GM19240 (cell line): ENCODE results near the gene EID2.

ENCODE experiments used
- DNase-seq: peaks from one replicate; pipeline ENCODE4 v3.0.0; 2011; ENCODE audit warnings: low spot score; ENCODE audit not compliant: insufficient read length

Gene EID2, protein sequence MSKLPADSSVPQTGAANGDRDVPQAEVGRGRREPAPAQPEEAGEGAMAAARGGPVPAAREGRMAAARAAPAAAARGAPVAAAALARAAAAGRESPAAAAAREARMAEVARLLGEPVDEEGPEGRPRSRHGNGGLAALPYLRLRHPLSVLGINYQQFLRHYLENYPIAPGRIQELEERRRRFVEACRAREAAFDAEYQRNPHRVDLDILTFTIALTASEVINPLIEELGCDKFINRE

DNA sequence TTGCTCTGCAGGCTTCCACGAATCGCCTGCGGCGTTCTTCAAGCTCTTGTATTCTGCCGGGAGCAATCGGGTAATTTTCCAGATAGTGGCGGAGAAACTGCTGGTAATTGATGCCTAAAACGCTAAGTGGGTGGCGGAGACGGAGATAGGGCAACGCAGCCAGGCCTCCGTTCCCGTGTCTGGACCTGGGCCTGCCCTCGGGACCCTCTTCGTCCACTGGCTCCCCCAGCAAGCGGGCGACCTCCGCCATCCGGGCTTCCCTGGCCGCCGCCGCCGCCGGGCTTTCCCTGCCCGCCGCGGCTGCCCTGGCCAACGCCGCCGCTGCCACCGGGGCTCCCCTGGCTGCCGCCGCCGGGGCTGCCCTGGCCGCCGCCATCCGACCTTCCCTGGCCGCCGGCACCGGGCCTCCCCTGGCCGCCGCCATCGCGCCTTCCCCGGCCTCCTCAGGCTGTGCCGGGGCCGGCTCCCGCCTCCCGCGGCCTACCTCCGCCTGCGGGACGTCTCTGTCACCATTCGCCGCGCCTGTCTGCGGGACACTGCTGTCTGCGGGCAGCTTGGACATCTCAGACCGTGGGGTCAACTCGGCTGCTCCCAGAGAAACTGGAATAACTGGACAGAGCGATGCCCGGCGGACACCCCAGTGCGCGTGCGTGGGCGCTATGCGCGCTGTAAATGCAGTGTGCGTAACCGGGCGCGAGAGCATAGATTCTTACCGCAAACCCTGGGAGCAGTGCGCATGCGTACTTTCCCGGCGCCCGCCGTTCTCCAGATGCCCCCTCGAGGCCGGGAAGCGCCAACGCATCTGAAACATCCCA, at the start of gene EID2:
Gene EID2, minus strand, starts transcription at position 644 of the 815 bp plus-strand sequence. Its CDS starts 82 bp downstream, at position 562.
- peak; percentile 78 for DNase-seq

DNA sequence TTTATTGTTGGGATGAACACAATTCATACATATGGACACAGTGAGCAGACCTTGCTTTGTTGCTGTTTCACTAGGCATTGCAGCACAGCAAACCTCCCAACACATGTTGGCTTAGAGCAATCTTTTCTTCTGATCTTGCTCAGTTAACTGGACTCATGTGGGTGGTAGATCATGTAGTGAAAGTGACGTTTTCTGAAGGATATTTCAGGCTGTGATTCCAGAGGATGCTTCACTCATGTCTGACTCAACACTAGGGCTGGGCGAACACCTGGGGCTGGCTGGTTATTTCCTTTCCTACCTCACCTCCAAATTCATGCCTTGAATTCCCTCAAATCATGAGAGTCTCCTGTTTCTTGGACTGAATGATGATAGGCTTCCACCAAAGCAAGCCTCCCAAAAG, 48.1 kb upstream of the EID2 start:
- DNase-seq: no peak

DNA sequence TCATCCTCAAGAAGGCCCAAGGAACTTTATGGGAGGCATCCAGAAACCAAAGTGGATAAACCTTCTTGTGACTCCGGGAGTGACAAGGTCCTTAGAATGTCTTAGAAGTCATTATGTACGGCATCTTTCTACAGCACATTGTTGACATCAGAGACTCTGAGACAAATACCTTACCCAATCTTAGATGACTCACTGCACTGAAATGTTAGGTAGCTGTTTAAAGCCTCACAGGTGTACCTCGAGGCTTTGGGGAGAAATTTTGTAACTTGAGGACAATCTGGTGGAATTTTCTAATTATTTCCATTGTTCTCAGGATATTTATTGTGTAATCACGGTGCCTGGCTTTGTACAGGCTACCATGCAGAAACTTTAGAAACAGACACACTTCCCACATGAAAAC, 47.5 kb upstream of the EID2 start:
- no peak for DNase-seq

DNA sequence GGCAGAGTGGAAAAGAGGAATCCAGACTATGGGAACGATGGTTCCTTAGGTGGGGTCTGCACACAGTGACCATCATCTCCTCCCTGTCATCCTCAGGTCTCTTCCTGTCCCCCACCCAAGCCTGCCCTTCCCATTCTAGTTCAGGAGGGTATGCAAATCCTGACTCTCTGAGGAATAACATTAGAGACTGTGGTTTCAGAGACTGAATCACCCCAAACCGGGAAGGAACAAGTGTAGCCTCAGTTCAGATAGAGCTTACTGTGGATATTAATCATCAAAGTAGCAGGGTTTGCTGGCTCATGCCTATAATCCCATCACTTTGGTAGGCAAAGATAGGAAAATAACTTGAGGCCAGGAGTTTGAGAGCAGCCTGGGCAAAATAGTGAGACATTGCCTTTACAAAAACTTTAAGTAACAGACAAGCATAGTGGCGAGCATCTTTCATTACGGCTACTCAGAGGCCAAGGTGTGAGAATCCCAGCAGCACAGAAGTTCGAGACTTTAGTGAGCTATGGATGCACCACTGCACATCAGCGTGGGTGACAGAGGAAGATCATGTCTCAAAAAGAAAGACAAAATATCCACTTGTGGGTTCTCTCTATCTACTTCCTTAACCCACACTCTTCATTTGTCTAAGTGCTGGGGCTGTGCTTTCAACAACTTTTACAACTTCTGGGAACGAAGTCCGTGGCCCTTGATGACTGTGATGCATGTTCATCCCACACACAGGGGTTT, 43.1 kb upstream of the EID2 start:
- DNase-seq: no peak

DNA sequence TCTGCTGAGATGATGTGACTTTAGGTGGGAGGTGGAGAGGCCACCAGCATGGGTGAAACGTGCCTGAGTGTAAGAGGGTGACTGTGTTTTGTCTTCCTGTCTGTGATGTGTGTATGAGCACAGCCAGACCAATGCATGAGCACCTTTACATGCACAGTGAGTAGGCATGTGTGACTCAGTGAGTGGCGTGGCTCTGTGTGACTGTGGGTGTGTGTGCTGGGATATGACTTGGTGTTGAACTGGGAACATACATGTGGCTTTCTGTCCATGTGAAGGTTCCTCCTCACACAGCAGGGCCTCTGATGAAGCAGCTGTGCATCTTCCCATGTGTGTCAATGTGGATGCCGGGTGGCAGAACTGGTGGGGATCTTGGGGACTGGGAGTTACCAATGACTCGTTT, 42.5 kb upstream of the EID2 start:
- no peak for DNase-seq

DNA sequence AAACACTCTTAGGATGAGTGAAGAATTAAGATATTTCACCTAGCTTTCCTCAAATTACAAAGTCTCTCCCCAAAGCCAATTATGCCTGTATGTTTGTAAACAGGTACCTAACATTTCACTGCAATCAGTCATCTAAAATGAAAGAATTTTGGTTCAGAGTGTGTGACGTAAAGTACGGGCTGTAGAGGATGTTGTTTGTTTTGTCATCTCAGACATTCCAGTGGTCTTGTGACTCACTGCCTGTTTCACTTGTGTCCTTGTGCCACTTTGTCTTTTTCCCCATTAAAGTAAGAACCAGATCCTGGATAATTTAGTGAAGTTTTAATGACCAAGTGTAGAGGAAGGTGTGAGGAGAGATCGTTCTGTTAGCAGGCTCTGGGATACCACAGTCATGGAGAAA, 28.6 kb upstream of the EID2 start:
- DNase-seq: no peak

DNA sequence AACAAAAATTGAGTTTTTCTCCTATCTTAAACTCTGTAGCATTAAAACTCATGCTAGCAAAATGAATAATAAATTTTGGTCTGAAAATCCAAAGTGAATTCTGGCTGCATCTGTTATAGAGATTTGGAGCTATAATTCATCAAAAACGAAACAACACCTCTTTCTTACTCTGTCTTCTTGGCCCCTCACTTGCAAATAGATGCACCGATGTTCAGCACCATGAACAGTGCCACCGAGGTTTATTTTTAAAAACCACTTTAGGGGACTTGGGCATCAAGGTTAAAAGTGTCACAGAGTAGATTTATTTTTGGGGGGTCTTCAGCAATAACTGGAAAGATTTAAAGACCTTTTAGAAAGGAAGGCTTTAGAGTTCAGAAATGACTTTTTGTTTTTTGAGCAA, 26.1 kb upstream of the EID2 start:
- DNase-seq: no peak

DNA sequence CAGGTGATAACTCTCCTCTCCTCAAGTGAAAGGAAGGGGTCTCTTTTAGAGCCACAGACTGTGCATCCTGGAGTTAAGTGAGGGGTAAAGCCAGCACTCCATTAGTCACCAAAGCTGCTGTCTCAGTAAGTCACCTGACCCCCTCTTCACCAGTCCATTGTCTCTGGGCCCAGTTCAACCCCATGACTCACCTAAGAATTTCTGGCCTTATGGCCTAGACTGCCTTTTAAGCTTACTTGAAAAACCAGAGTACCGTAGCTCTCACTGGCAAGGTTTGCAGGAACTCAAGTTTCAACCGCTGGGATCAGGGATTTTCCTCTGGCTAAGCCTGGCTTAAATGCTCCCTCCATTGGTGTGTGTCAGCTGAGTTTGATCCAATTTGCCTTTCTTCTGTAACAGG, 23.4 kb upstream of the EID2 start:
- DNase-seq: no peak

DNA sequence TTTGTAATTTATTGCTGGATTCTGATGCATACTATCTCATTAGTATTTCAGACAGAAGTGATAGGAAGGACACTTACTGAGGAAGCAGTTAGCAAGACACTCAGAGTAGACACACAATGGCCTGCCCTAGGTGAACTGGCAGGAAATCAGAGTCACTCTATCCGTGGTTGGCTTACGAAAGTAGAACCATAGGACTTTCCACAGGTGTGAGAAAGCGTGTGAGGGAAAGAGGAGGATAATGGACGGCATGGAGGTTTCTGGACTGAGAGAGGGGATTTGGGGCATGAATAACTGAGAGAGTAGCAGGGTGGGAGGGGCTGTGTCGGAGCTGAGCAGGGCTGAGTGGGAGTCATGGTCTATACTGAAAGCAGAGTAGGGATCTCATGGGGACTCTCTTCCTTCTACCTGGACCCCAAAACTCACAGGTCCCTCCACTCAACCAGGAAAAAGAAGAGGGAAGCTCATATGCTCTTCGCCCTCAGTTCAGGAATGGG, 18.7 kb upstream of the EID2 start:
- no peak for DNase-seq

DNA sequence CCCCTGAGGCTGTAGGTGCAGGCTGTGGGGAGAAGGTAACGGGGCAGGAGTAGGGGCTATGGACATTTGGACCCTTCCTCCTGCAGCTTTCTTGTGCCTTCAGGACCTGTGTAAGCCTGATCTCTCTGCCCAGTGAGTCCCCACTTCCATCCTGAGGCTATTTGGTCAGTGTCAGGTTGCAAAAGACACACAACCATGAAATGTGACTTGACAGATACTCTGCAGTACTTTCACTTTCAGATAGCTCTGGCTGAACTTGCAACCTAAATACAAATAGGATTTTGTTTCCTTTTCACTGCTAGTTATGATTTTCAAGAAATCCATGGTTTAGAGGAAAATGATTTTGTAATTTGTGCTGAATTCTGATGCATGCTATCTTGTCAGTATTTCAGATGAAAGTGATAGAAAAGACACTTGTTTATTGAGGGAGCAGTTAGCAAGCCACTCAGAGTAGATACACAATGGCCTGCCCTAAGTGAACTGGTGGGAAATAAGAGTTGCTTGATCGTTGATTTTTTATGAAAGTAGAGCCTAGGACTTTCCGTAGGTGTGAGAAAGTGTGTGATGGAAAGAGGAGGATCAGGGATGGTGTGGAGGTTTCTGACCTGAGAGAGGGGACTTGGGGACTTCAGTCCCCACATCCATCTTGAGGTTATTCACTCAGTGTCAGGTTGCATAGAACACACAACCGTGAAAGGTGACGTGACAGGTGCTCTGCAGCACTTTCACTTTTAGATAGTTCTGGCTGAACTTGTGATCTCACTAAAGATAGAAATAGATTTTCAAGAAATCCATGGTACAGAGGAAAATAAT, 18.1 kb upstream of the EID2 start:
- peak; percentile 28 for DNase-seq

DNA sequence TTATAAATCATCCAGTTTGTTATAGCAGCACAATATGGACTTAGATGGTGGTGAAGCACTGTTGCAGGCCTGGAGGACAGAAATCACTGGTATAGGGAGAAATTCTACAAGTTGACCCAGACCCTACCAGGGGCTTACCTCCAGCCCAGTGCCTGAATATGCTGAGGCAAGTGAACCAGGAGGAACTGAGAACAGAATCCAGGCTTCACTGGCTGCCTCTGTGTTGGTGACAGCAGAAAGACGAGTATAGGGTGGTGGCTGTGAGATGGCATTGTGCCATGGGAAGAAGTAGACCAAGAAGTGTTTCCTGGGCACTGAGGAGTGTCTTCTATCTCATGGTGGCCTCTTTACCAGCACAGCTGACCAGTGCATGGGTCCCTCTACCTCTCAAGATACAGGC, 15.9 kb upstream of the EID2 start:
- no peak for DNase-seq

DNA sequence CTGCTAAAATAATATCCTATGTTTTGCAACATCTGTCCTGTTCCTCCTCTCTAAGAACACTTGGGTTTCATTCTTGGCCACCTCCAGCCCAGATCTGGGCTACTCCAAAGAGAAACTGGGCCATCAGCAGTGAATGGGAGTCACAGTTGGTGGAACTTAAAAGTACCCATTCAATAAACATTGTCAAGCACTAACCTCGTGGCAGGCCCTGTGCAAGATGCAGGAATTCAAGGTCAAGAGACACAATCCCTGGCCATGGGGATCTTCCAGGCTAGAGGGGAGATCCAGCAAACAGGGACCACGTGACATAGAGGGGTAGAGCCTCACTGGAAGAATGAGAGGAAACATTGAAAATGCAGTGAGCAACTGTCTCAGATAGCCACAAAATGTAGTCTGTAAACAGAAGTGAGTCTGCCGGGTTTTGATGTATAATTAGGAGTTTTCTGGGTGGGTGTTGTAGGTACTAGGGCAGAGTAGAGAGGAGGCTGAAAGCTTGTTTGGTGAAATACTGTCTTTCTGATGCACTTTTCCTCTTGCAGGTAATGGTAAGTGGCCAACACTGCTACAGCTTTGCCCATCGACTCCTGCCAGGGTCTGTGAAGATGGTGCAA, 14.8 kb upstream of the EID2 start:
- no peak for DNase-seq

DNA sequence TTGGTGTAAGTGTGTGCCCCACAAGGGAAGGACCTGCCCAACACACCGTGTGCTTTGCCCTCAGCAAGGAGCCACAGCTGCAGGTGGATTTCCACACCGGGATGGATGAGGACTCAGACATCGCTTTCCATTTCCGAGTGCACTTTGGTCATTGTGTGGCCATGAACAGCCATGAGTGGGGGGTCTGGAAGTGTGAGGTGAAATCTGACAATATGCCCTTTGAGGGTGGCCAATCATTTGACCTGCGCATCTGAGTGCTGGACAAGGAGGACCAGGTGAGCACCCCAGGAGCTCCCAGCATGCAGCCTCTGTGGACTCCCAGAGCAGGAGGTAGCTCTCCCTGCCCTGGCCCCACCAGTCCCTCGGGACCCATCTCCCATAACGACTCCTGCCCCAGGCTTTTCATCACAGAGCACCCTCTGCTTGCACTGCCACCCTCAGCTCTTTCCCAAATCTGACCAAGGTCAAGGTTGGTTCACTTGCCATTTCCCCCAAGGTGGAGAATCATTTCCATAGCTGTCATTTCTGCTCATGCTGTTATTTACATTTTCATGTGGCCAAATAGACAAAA, 13.2 kb upstream of the EID2 start:
- DNase-seq: no peak

DNA sequence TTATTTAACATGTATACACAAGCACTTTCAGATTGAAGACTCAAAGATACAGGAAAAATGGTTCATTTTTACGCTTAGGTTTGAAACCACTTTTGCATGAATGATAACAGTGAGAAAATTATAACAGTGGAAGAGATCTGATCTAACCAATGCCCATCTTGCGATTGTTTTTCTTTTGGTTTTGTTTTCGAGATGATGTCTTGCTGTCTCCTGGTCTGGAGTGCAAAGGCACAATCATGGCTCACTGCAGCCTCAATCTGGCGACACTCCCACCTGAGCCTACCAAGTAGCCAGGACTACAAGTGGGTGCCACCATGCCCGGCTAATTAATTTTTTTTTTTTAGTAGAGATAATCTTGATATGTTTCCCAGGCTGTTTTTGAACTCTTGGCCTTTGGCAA, 10.2 kb upstream of the EID2 start:
- no peak for DNase-seq

DNA sequence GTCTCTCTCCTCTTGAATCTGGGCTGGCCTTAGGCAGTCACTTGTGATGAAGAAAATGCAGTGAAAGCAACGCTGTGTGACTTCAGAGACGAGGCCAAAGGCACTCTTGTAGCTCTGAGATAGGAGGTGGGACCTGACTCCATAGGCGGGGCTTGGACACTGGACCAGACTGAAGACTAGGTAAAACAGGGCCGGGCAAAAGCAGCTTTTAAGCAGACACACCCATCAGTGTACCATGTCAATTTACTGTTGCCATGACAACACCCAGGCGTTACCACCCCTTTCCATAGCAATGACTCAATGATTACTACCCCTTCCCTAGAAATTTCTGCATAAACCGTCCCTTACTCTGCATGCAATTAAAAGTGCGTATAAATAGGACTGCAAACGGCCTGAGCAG, 6.6 kb upstream of the EID2 start:
- no peak for DNase-seq

DNA sequence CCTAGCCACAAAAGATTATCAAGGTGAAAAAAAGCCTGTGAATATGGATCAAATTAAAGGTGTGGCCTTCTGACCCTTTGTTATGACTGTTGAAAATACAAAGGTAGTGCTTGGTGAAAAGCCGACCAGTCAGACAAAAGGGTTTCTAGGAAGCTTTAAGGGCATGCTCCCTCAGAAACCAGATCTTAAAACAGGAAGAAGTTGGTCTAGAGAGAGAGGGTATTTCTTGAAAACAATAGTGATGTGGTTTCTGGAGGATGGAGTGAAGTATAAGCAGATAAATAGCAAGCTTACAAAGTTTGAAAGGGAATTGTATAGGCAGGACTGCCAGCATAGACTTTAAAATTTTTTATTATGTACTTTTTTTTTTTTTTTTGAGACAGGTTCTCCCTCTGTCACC, 5.0 kb upstream of the EID2 start:
- no peak for DNase-seq

DNA sequence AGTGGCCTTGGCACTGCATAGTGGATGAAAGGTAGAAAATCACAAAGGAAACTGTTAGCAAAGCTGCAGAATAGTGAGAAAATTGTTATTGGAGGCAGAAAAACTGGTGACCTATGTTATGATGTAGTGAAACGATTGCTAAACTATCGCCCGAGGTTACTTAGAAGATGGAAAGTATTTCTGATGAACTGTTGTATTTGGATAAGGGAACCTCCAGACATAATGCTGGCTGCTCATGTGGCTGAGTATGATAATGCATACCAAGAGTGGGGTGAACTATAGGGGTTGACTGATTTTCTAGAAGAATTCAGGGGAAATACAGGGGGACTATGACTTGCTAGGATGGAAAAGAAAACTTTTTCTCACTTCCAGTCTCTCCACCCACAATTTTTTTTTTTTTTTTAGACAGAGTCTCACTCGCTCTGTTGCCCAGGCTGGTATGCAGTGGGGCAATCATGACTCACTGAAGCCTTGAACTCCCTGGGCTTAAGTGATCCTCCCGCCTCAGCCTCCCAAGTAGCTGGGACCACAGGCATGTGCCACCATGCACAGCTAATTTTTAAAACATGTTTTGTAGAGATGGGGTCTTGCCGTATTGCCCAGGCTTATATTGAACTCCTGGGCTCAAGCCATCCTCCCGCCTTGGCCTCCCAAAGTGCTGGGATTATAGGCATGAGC, 4.4 kb upstream of the EID2 start:
- DNase-seq: no peak

DNA sequence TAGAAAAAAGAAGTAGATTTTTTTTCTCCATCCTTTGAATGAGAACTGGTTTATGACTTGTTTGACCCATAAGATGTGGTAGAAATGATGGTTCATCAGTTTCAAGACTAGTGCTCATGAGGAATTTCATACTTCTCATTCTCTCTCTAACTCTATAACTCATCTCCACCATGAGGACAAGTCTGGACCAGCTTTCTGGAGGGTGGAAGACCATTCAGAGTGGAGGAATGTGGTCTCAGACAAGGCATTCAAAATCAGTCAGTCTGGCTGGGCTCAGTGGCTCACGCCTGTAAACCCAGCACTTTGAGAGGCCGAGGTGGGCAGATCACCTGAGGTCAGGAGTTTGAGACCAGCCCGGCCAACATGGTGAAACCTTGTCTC, 3.5 kb upstream of the EID2 start:
- no peak for DNase-seq

DNA sequence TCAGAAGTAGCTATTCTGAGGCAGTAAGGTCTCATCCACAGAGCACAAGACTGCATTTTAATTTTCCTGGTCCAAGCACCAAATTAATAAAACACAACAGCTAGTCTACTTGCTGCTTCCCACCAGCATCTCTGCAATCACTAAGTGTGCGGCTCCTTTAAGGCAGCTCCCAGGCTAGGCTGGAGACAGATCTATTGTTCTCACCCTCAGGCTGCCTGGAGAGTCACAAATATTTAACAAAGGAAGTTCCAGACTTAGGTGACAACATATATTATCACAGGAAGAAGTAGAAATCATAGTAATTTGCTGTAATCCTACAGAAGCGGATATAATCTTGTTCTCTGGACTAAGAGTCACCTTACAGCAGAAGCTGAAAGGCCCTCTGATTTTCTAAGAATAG, 2.2 kb upstream of the EID2 start:
- no peak for DNase-seq

DNA sequence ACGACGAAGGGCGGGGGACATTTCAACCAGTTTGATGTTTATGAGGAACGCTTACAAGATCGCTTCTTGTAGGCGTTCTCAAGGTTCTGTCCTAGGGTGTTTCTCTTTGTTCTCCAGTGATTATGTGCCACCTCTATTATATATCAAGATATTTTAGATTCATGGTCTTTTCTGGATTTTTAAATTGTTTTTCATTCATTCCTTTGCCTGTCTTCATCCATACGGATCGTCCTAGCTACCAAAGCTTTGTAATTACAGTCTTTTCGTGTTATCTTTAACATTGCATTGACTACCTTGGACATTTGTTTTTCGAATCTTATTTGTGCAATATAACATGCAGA, 342 bp upstream of the EID2 start:
- no peak for DNase-seq
